IMR-90 (cell line): Measurements from ENCODE around the gene DOLPP1. TPM values are rescaled to one million over a fixed set of nuclear protein-coding genes. Genes with fewer than 3 reads are reported as not detected.

Source experiments
- ATAC-seq: fragments of 200-7000 bp; cut with Tn5 transposase; 2 replicates; pipeline ENCODE4 v1.9.1; 2020; ENCODE audit warnings: low read depth, mild to moderate bottlenecking, moderate library complexity
- BruUV-seq: library from RNA; stranded (reverse); fragments of 400-500 nt; replicated peaks from 2 replicates; lab custom pipeline; 2021; lab: Mats Ljungman, UMichigan
- CTCF ChIA-PET: fragments of 300-600 bp; formaldehyde crosslinking; extraction: SDS; loops from one replicate; lab custom pipeline; 2021; ENCODE audit warnings: antibody characterized with exemption; lab: Yijun Ruan, JAX
- POLR2A ChIA-PET: fragments of 300-600 bp; sonication (Branson Sonifier 250); formaldehyde crosslinking; loops from one replicate; lab custom pipeline; 2022; ENCODE audit warnings: antibody characterized with exemption; ENCODE audit not compliant: unreplicated experiment; lab: Charles Lee
- DNase-seq: peaks from one replicate; pipeline ENCODE4 v3.0.0; 2013
- H2AFZ ChIP-seq: replicated peaks from 2 replicates; pipeline ENCODE3; 2013; ENCODE audit warnings: low read length, mild to moderate bottlenecking; ENCODE audit not compliant: poor library complexity
- H2AK5ac ChIP-seq: 2 replicates; pipeline ENCODE4 v1.6.1; 2013; ENCODE audit warnings: low read depth, low read length, inconsistent platforms
- H2AK9ac ChIP-seq: replicated peaks from 2 replicates; pipeline ENCODE3; 2013; ENCODE audit warnings: mild to moderate bottlenecking, low read depth, low read length, moderate library complexity; ENCODE audit not compliant: poor library complexity
- H2BK120ac ChIP-seq: 2 replicates; pipeline ENCODE4 v1.6.1; 2013; ENCODE audit warnings: low read depth, low read length, inconsistent platforms
- H2BK15ac ChIP-seq: 3 replicates; pipeline ENCODE4 v1.6.1; 2013; ENCODE audit warnings: low read depth, low read length, inconsistent platforms
- H2BK20ac ChIP-seq: 2 replicates; pipeline ENCODE4 v1.6.1; 2013; ENCODE audit warnings: low read depth, mild to moderate bottlenecking, inconsistent platforms, low read length, moderate library complexity
- H2BK5ac ChIP-seq: 2 replicates; pipeline ENCODE4 v1.6.1; 2013; ENCODE audit warnings: mild to moderate bottlenecking, low read depth, low read length, inconsistent platforms; ENCODE audit not compliant: poor library complexity, severe bottlenecking
- H3K14ac ChIP-seq: replicated peaks from 2 replicates; pipeline ENCODE4 v1.6.1; 2013; ENCODE audit warnings: low read depth, low read length, inconsistent platforms
- H3K18ac ChIP-seq: 2 replicates; pipeline ENCODE4 v1.6.1; 2013; ENCODE audit warnings: low read depth, low read length, control low read depth
- H3K23ac ChIP-seq: 2 replicates; pipeline ENCODE4 v1.6.1; 2013; ENCODE audit warnings: low read depth, low read length, inconsistent platforms
- H3K27ac ChIP-seq: 2 replicates; pipeline ENCODE4 v1.5.1; 2013; ENCODE audit warnings: mild to moderate bottlenecking, control low read depth, low read length; ENCODE audit not compliant: insufficient read depth
- H3K27me3 ChIP-seq: 2 replicates; pipeline ENCODE4 v1.6.1; 2013; ENCODE audit warnings: low read length; ENCODE audit not compliant: control insufficient read depth, insufficient read depth
- H3K36me3 ChIP-seq: 2 replicates; pipeline ENCODE4 v1.6.1; 2013; ENCODE audit warnings: low read length, mixed read lengths; ENCODE audit not compliant: control insufficient read depth, insufficient read depth
- H3K4ac ChIP-seq: 2 replicates; pipeline ENCODE4 v1.6.1; 2013; ENCODE audit warnings: low read depth, low read length, inconsistent platforms
- H3K4me1 ChIP-seq: 2 replicates; pipeline ENCODE4 v1.6.1; 2013; ENCODE audit warnings: low read length, mixed read lengths; ENCODE audit not compliant: control insufficient read depth, insufficient read depth
- H3K4me2 ChIP-seq: 2 replicates; pipeline ENCODE4 v1.6.1; 2013; ENCODE audit warnings: low read depth, mild to moderate bottlenecking, control low read depth, low read length, moderate library complexity
- H3K4me3 ChIP-seq: 2 replicates; pipeline ENCODE4 v1.5.1; 2013; ENCODE audit warnings: low read depth, mild to moderate bottlenecking, control low read depth, low read length, moderate library complexity; ENCODE audit not compliant: insufficient read depth
- H3K56ac ChIP-seq: 2 replicates; pipeline ENCODE4 v1.6.1; 2013; ENCODE audit warnings: low read length, inconsistent platforms; ENCODE audit not compliant: insufficient read depth; ENCODE audit errors: extremely low read depth
- H3K79me1 ChIP-seq, 2 experiments: 2 replicates each; pipeline ENCODE4 v1.6.1; 2013; ENCODE audit warnings: low read length in 2 of 2, inconsistent platforms in 1 of 2, low read depth in 1 of 2
- H3K9ac ChIP-seq: 2 replicates; pipeline ENCODE4 v1.6.1; 2013; ENCODE audit warnings: low read depth, low read length, control low read depth
- H3K9me1 ChIP-seq: 2 replicates; pipeline ENCODE4 v1.6.1; 2013; ENCODE audit warnings: low read length, inconsistent platforms; ENCODE audit not compliant: insufficient read depth
- H3K9me3 ChIP-seq: 2 replicates; pipeline ENCODE4 v1.6.1; 2013; ENCODE audit warnings: low read length; ENCODE audit not compliant: control insufficient read depth, insufficient read depth
- H4K20me1 ChIP-seq: 2 replicates; pipeline ENCODE4 v1.6.1; 2013; ENCODE audit warnings: low read length, inconsistent platforms; ENCODE audit not compliant: insufficient read depth
- H4K5ac ChIP-seq: 2 replicates; pipeline ENCODE4 v1.6.1; 2013; ENCODE audit warnings: mild to moderate bottlenecking, low read depth, low read length, control low read depth
- H4K8ac ChIP-seq, 2 experiments: 2 replicates each; pipeline ENCODE4 v1.6.1; 2013; ENCODE audit warnings: low read depth in 2 of 2, low read length in 2 of 2, control low read depth in 1 of 2, inconsistent platforms in 1 of 2
- H4K91ac ChIP-seq: 2 replicates; pipeline ENCODE4 v1.6.1; 2013; ENCODE audit warnings: low read depth, low read length, inconsistent platforms; ENCODE audit not compliant: insufficient read depth
- BHLHE40 ChIP-seq: fragments of 150-350 bp; IDR thresholded peaks from 2 replicates; pipeline ENCODE4 v1.6.1; 2016; ENCODE audit warnings: mild to moderate bottlenecking, low read depth, low read length
- ELK1 ChIP-seq: fragments of 150-350 bp; IDR thresholded peaks from 2 replicates; pipeline ENCODE4 v1.6.1; 2016; ENCODE audit warnings: low read depth, mild to moderate bottlenecking, low read length, moderate library complexity, borderline replicate concordance
- FOS ChIP-seq: fragments of 150-350 bp; IDR thresholded peaks from 2 replicates; pipeline ENCODE4 v1.6.1; 2016; ENCODE audit warnings: low read depth, low read length
- MXI1 ChIP-seq: IDR thresholded peaks from 2 replicates; pipeline ENCODE4 v1.6.1; 2012; ENCODE audit warnings: low read depth, mild to moderate bottlenecking, low read length, moderate library complexity, borderline replicate concordance
- RFX5 ChIP-seq: IDR thresholded peaks from 2 replicates; pipeline ENCODE4 v1.8.0; 2012; ENCODE audit warnings: low read depth, mild to moderate bottlenecking, low read length, moderate library complexity
- SMC3 ChIP-seq: fragments of 150-350 bp; IDR thresholded peaks from 2 replicates; pipeline ENCODE4 v1.6.1; 2016; ENCODE audit warnings: low read depth, mild to moderate bottlenecking, antibody characterized with exemption, low read length, moderate library complexity
- WGBS, 2 experiments: methylation state at CpG; one replicate each; pipeline versions ENCODE4 v1.1.5 to v1.1.7; 2013; ENCODE audit warnings: missing lambda C conversion rate in 2 of 2; ENCODE audit not compliant: insufficient read length in 1 of 2; ENCODE audit errors: extremely low coverage in 2 of 2; 5-methylcytosine and 5-hydroxymethylcytosine counted together
- dilution Hi-C: fragments of 300-500 bp; cut with HindIII; formaldehyde crosslinking; loops from one replicate; pipeline ENCODE4 v1.14.3; 2018; ENCODE audit warnings: low sequenced_read_pairs; ENCODE audit not compliant: unreplicated experiment
- in situ Hi-C: fragments of 300-500 bp; cut with MboI; formaldehyde crosslinking; loops from 3 replicates; pipeline ENCODE4 v1.14.3; 2019; ENCODE audit warnings: low sequenced_read_pairs, inconsistent platforms, mixed read lengths
- intact Hi-C: fragments of 100-400 bp; cut with micrococcal nuclease; formaldehyde crosslinking; loops from 2 replicates; pipeline ENCODE4 v1.10.0; 2022
- polyA plus RNA-seq, 3 experiments: library from polyadenylated mRNA; depleted of rRNA; stranded (reverse); fragments of >200 nt; gene quantifications; 2 replicates each; pipeline ENCODE4 v1.2.3, GENCODE V29; 2012; ENCODE audit warnings: low replicate concordance in 1 of 3
- total RNA-seq: library from RNA; depleted of rRNA; stranded (reverse); fragments of >200 nt; gene quantifications from 2 replicates; pipeline ENCODE4 v1.2.3, GENCODE V29; 2012

Gene DOLPP1
- total and polyA plus RNA-seq, 2 of the 4 experiments (the other 2 are of a cell fraction), result 7.0 to 16.5 TPM

- H3K27ac ChIP-seq, result no peak overlapping the region
- dilution Hi-C loops (no loop called here), intact Hi-C loops (no loop called here), in situ Hi-C loops (no loop called here)
- no peak overlapping the region for H2BK120ac ChIP-seq
- H2BK15ac ChIP-seq, result no peak overlapping the region
- H3K56ac ChIP-seq, result no peak overlapping the region
- H3K4me2 ChIP-seq, result no peak overlapping the region
- WGBS, 2 experiments, result 95% methylated on average over 2 of the region's 5 CpGs; no CpG with 5 or more reads in 1 of the 2 experiments
- no peak overlapping the region for H3K4ac ChIP-seq
- no peak overlapping the region for H4K91ac ChIP-seq
- peaks cover 21% of the 10 kb centered on the region for H3K36me3 ChIP-seq
- H2BK5ac ChIP-seq, result no peak overlapping the region
- no TSS peak for BruUV-seq
- no peak for TF ChIP-seq SMC3
- TF ChIP-seq ELK1, result no peak
- no peak for TF ChIP-seq FOS
- no peak for TF ChIP-seq RFX5
- no peak for TF ChIP-seq BHLHE40
- TF ChIP-seq MXI1, result no peak
- H2AK5ac ChIP-seq, result no peak overlapping the region
- ATAC-seq (peak; percentile 79), DNase-seq (peak; percentile 46)
- H2AK9ac ChIP-seq, result no peak overlapping the region
- H4K8ac ChIP-seq, result no peak overlapping the region
- H3K9me3 ChIP-seq, result no peaks in the 10 kb centered on the region
- H3K79me1 ChIP-seq, result peaks cover 0 to 8% of the 10 kb centered on the region in 2 experiments; a peak in 1 of 4 replicates
- no peak overlapping the region for H4K5ac ChIP-seq
- H3K18ac ChIP-seq, result no peak overlapping the region
- no peaks in the 10 kb centered on the region for H3K27me3 ChIP-seq
- POLR2A ChIA-PET, result interaction anchor here (0.7 kb wide), 1 partner anchor 562 kb away, joined by 4 read pairs; no protein-coding TSS in a partner anchor
- no peak overlapping the region for H3K9ac ChIP-seq
- no peaks in the 10 kb centered on the region for H3K4me1 ChIP-seq
- CTCF ChIA-PET, result no interaction called here
- no peak overlapping the region for H2AFZ ChIP-seq
- H3K23ac ChIP-seq, result no peak overlapping the region
- no peak overlapping the region for H3K4me3 ChIP-seq
- peaks cover 4% of the 10 kb centered on the region; the same call in 1 of the 2 replicates for H3K9me1 ChIP-seq
- no peak overlapping the region for H3K14ac ChIP-seq
- H4K20me1 ChIP-seq, result no peaks in the 10 kb centered on the region
- no peak overlapping the region for H2BK20ac ChIP-seq
These were observed 26.6 kb upstream of the DOLPP1 start for GRCh38 chr9:129054163-129054851.
